Measurements from ENCODE around the gene SRCIN1. TPM values are rescaled to one million over a fixed set of nuclear protein-coding genes. Genes with fewer than 3 reads are reported as not detected.

SRCIN1 gene
- total RNA-seq, 1 experiment from 2014 or later, result 1.3 TPM

DNA sequence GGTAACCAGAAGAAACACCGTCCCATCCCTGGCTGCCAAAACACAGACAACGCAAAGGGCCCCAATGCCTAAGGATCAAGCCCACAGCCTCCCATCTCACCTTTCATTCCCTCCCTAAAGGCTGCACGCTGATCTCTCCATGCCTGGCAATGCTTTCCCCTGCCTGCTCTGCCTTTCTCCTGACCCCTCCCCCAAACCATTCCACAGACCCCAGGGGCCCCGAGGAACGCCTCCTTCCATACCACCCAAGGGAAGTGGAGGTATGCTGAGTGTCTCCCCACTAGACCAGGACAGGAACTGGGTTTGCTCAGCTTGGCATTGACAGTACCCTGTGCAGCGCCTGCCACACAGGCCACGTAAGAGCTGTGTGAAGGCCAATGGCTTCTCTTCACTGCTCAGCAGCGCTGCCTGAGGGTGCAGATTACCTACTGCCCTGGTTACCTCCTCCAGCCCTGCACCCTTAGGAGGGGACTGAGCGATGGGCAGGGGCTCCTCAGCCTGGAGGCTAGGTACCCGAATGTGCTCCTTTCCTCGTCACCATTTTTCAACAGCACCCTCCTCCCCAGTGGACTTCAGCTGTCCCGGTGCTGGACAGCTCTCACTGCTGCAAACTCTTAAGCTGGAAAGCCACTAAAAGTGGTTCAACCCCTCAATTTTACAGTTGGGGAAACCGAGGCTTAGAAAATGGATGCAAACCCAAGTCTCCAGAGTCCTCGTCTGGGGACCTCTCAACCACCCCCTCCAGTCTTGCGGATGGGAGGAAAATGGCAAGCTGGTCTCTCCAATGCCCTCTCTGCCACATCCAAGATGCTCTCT is 45.0 kb downstream of the SRCIN1 start:
- DNase-seq (ENCODE audit: low read depth, low spot score), result no peak
- in situ Hi-C loops (cut with HindIII; ENCODE audit: low pct_unique_long_range_greater_than_20kb, low sequenced_read_pairs), result no loop called here

DNA sequence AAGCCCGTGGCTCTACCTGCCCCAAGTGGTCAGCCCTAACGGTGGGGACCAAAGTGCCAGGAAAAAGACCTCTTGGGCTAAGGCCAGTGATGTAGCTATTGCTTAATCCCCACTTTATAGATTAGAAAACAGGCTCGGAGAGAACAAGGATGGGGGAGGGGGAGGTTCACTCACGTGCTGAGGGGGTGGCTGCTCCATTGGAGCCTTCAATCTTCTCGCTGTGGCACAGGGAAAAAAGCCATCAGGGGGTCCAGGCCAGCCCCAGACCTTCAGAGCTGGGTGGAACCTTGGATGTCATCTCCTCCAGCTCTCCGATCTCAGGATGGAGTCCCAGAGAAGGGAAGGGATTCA is 45.9 kb downstream of the SRCIN1 start:
- in situ Hi-C loops (cut with HindIII; ENCODE audit: low pct_unique_long_range_greater_than_20kb, low sequenced_read_pairs), result no loop called here
- DNase-seq (ENCODE audit: low read depth, low spot score), result no peak

DNA sequence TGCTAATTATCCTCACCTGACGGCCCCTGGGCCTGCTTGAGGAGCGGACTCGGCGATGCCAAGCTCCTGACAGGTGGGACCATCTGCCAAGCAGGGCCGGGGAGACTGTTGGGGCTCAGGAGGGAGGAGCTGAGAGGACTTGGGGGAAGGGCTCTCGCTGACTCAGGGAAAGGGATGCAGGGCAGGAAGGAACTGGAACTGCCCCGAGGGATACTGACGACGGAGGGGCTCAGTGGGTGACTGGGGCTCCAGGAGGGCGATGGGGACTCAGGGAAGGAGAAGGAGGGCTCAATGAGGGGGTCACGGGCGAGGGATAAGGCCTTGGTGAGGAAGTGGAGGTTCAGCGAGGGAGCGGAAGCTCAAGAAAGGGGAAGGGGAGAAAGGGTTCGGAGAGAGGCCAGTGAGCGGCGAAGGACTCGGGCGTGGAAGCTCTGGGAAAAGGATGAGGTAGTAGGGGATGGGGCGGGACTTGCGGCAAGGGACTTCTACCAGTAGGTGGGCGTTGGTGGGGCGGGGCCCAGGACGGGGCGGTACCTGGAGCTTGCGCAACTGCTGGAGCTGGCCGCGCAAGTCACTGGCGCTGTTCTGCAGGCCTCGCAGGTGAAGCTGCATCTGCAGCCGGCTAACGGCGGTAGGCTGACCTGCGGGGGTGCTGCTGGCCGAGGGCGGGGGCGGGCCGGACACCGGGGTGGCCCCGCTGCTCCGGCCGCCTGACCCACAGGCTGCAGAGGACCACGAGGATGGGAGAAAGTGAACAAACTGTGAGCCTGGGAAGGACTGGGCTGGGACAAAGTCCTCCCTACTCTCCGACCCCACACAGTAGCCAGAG is 46.5 kb downstream of the SRCIN1 start:
- DNase-seq (ENCODE audit: low read depth, low spot score), result peak; percentile 88
- in situ Hi-C loops (cut with HindIII; ENCODE audit: low pct_unique_long_range_greater_than_20kb, low sequenced_read_pairs), result no loop called here

DNA sequence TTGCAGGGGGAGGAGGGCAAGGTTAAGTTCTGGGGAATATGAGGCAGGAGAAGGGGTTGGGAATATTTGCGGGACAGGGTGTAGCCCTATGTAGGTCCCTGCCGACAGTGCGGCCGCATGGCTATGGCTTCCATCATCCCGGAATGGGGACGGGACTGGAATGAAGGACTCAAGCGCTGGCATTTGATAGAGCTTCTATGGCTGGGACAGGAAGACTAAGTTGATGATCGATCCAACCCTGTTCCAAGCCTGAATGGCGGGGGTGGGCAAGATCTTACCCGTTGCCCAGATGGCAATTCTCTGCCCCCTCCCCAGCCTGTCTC is 47.1 kb downstream of the SRCIN1 start:
- in situ Hi-C loops (cut with HindIII; ENCODE audit: low pct_unique_long_range_greater_than_20kb, low sequenced_read_pairs), result no loop called here
- DNase-seq (ENCODE audit: low read depth, low spot score), result peak; percentile 14

DNA sequence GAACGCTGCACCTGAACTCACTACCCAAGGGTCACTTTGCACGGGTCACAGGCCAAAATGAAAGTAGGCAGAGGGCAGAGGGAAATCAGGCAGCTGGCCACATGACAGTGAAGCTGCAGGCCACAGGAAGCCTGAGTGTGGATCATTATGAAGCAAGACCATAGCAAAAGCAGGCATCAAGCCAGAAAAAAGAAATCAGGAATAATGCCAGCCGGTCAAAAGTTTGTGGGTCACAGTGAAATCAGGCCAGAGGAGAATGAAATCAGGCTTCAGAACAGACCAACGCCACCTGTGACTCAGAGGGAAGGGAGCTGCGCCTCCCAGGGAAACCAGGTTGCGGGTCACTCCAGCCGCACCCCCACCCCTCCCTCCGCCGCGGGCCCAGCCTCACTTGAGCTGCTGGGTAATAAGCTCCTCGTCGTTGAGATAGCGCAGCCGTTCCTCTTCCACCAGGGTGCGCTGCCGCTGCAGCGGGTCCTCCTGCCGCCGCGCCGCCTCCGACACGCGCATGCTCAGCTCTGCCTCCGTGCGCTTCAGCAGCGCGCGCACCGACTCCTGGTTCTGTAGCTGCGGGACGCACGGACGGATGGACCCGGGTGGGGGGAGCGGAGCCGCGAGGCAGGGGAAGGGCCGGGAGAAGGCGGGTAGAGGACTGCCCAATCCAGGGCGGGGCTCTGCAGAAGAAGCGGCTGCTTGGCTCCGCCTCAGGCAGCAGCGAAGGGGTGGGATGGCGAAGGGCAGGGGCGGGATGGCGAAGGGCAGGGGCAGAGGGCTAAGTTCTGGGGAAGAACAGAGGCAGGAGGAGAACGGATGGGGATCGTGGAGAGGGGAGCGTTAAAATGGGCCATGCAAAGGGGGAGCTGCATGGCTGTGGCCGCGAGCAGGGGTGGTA is 47.7 kb downstream of the SRCIN1 start:
- DNase-seq (ENCODE audit: low read depth, low spot score), result peak; percentile 96
- in situ Hi-C loops (cut with HindIII; ENCODE audit: low pct_unique_long_range_greater_than_20kb, low sequenced_read_pairs), result no loop called here

DNA sequence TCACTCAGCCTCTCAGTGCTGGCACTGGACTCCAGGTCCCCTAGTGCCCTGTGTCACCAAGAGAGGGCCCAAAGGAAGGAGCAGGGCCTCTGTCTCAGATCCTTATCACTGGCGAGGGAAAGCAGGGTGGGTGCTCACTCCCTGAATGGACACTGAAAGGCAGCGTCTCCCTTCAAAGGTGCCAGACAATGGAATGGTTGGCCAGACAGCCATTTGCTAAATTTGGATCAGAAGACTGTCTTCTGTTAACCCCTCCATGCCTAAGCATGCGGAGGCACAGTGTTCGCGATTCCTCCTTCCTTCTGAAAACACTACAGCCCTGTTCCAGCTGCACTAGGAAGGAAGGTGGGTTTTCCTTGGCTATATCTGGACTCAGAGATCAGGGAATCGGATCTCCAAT is 48.4 kb downstream of the SRCIN1 start:
- in situ Hi-C loops (cut with HindIII; ENCODE audit: low pct_unique_long_range_greater_than_20kb, low sequenced_read_pairs), result no loop called here

DNA sequence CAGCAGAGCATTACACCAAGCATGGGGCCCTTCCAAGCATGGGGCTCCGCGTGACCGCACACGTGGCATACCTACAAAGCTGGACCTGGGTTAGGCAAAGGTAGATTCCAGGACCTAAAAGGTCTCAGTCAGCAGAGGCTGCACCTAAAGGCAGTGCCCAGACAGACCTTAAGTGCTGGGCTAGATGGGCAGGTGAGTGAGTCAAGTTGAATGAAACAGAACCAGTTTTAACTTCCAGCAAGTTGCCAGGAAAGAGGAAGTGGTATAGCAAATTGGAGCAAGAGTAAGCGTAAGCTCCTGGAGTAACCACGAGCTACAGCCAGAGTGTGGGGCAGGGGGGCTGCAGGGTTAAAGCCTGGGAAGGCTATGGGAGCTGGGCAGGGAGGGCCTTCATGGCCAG is 49.5 kb downstream of the SRCIN1 start:
- in situ Hi-C loops (cut with HindIII; ENCODE audit: low pct_unique_long_range_greater_than_20kb, low sequenced_read_pairs), result no loop called here
- DNase-seq (ENCODE audit: low read depth, low spot score), result no peak

More for the DNA sequence above, 48.4 kb downstream of the SRCIN1 start:
- DNase-seq (ENCODE audit: low read depth, low spot score), result no peak

DNA sequence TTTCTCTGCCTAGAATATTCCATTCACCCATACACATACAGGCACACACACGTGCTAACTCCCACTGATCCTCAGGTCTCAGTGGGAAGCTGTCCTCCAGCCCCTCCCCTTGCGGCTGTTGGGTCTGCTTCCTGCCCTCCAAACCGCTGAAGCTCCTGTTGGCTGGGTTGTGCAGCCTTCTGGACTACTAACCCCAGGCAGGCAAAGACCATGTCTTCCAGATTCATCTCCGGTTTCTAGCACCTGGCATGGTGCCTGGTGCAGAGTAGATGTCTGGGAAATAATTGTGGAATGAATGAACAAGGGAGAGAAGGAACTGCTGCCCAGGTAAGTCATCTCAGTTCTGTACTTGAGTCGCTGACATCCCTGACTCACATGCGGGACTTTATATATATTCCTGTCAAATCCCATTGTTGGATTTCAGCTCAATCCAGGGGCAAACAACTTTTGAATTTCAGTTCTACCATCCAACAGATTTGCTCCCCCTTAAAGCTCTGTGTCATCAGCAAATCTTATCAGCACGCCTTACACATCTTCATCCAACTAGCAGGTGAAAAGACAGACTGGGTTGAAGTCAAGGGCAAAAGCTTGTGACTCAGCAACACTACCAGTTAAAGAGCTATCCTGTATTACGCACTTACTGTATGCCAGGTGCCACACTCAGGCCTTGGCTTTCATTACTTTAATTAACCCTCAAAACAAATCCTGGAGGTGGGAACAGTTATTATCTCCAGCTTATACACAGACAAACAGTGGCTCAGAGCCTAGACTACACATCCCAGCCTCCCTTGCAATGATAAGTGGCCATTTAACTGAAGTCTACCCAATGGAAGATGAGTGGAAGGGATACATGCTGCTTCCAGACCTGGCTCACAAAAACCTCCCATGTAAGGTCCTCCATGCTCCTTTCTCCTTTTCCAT is 51.1 kb downstream of the SRCIN1 start:
- in situ Hi-C loops (cut with HindIII; ENCODE audit: low pct_unique_long_range_greater_than_20kb, low sequenced_read_pairs), result no loop called here
- DNase-seq (ENCODE audit: low read depth, low spot score), result no peak

DNA sequence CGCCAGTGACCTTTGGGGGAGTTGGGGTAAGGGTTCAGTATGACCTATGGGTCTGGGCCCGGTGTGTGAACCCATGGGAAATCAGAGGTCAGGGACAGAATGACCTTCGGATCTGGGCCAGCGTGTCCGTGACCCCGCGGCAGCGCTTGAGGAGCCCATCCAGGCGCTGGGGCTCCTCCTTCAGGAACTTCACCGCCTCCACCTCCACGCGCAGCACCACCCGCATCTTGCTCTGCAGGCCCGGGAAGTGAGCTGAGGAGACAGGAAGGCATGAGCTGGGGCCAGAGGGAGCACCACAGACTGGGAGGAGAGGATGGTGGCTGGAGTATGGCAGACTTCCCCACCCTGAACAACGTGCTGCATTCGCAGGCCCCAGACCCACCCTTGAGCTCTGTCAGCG is 53.4 kb downstream of the SRCIN1 start:
- in situ Hi-C loops (cut with HindIII; ENCODE audit: low pct_unique_long_range_greater_than_20kb, low sequenced_read_pairs), result no loop called here
- DNase-seq (ENCODE audit: low read depth, low spot score), result no peak

DNA sequence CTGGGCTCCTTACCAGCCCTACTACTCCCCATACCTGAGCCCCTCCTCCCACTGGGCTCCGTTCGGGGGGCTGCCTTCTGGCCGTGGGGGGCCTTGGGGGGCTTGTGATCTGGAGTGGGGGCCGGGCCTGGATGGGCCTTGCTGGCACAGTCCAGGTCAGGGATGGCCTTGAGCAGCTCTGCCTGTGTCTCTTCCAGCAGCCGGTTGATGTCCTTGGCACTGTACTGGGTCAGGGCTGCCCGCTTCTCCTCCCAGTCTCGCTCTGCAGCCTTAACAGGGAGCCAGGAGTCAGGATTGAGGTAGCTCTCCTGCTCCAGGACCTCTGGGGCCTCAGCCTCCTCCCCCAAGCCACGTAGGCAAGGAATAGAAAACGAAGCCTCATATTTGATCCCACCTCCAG is 54.6 kb downstream of the SRCIN1 start:
- DNase-seq (ENCODE audit: low read depth, low spot score), result no peak
- in situ Hi-C loops (cut with HindIII; ENCODE audit: low pct_unique_long_range_greater_than_20kb, low sequenced_read_pairs), result no loop called here

DNA sequence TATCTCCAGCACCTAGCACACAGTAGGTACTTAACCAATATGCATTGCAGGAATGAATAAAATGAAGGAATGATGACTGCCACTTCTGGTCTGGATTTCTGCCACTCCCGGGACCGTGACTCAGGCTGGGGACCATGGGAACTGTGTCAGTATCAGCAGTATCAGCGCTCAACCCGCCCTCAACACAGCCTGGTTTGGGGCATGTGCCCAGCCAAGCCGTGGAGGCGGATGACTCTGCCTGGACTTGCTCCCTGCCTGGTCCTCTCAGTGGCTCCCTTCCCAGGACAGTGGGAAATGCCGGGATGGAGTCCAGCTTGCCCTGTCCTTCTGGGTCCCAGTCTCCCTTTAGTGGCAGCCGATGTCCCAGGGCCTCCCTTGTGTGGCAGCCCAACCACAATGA is 55.1 kb downstream of the SRCIN1 start:
- no peak for DNase-seq (ENCODE audit: low read depth, low spot score)
- in situ Hi-C loops (cut with HindIII; ENCODE audit: low pct_unique_long_range_greater_than_20kb, low sequenced_read_pairs), result no loop called here

DNA sequence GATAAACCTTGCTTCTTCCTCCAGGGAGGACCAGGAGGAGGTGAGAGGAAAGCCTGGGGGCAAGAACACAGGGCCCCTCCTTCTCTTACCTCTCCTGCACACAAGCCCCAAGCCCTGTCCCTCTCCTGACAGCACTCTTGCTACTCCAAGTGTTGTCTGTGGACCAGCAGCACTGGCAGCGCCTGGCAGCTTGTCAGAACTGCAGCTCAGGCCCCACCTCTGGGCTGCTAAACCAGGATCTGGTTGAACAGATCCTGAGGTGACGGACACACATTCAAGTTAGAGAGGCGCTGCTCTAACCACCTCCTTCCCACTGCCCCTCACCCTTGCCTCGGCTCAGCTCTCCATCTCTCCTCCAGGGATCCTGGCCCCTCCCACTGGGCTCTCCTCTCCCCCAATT is 56.5 kb downstream of the SRCIN1 start:
- in situ Hi-C loops (cut with HindIII; ENCODE audit: low pct_unique_long_range_greater_than_20kb, low sequenced_read_pairs), result no loop called here
- no peak for DNase-seq (ENCODE audit: low read depth, low spot score)

DNA sequence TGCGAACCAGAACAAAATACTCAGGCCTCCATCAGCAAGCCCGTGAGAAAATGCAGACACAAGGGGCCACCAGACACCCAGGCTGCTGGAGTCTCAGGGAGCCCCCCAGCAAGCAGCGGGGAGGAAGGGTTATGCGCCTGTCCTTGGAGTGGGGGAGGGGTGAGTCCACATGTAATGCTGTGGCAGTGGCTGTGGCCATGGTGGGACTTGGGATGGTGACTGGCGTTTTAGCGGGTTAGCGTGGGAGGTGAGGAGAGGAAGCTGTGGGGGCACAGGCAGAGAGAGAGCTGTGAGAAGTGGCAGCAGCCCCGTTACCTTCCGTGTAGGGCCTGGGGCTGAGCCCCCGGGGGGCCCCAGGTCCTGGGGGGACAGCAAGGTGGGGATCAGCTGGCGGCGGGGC is 58.3 kb downstream of the SRCIN1 start:
- in situ Hi-C loops (cut with HindIII; ENCODE audit: low pct_unique_long_range_greater_than_20kb, low sequenced_read_pairs), result no loop called here
- no peak for DNase-seq (ENCODE audit: low read depth, low spot score)

DNA sequence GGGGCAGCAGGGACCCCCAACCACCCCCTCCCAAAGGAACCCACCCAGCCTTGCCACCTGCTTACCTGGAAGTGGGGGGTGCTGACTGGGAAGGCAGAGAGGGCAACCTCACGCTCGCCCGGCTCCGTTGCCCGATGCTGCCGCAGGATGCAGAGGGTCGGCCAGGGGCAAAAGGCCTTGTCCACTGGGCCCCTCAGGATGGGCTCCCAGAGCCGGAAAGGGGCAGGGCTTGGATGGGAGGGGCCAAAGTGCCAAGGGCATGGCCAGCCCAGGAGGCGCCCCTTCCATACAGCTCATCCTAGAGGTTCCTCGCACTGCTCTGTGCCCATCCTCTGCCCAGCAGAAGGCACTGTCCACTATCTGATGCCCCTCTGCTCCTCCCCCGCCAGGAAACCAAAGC is 59.4 kb downstream of the SRCIN1 start:
- in situ Hi-C loops (cut with HindIII; ENCODE audit: low pct_unique_long_range_greater_than_20kb, low sequenced_read_pairs), result no loop called here
- DNase-seq (ENCODE audit: low read depth, low spot score), result no peak

DNA sequence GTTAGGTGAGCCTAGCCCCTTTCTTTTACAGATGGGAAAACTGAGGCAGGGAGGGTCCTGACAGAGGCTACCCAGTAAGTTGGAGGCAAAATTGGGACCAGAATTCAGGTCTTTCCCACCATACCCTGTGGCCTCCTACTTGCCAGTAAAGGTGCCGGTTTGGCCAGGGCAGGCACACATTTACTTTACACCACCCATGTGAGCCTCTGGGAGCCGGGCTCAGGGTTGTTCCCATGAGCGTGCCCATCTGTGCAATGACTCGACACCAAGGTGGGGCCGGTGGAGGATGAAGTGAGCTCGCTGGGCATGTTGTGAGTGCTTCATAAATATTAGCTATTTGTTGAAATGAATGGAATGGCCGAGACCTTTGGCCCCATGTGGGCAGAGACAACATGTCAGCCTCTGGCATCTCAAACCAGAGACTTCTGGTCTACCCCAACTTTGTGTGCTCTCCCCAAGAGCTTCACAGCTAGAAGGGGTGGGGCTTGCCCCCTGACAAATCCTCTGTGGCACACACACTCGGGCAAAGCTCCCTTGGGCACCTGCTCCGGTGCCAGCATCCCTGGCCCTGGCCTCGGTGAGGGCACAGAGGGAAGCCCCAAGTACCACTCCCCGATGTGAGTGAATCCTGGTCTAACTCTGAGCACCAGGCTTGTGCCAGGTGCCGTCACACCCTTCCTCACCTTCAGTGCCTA is 60.1 kb downstream of the SRCIN1 start:
- DNase-seq (ENCODE audit: low read depth, low spot score), result no peak
- in situ Hi-C loops (cut with HindIII; ENCODE audit: low pct_unique_long_range_greater_than_20kb, low sequenced_read_pairs), result no loop called here

DNA sequence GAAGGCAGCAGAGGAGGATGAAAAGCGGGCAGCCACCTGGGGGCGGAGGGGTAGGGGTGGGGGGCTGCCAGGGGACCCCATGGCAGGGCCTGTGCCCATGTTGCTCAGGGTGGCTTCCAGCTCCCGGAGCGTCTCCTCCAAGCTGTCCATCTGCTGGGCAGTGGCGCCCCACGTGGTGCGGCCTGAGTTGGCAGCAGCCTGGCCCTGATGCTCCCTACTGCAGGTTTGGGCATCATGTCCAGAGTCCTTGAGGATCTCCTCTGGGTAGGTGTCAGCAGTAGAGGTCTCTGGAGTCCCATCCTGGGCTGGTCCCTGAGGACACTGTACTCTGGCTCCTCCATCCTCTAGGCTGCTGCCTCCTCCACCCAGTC is 60.9 kb downstream of the SRCIN1 start:
- in situ Hi-C loops (cut with HindIII; ENCODE audit: low pct_unique_long_range_greater_than_20kb, low sequenced_read_pairs), result no loop called here
- DNase-seq (ENCODE audit: low read depth, low spot score), result peak; percentile 33
